Muscle of back (tissue), 11 donors: ENCODE measurements around the gene CCDC197. TPM values are rescaled to one million over a fixed set of nuclear protein-coding genes. Genes with fewer than 3 reads are reported as not detected.

Experiments used
- DNase-seq, 3 donors: peaks; one replicate each; pipeline versions ENCODE4 v3.0.0 to v3.0.0-alpha.2; 2013
- polyA plus RNA-seq, 10 donors: library from polyadenylated mRNA; unstranded; fragments of 120-200 nt; gene quantifications; one replicate each; pipeline ENCODE4 v1.2.1, GENCODE V29; 2013; ENCODE audit not compliant: insufficient read length in 10 of 10

Gene CCDC197
- polyA plus RNA-seq, 10 donors = not detected

DNA sequence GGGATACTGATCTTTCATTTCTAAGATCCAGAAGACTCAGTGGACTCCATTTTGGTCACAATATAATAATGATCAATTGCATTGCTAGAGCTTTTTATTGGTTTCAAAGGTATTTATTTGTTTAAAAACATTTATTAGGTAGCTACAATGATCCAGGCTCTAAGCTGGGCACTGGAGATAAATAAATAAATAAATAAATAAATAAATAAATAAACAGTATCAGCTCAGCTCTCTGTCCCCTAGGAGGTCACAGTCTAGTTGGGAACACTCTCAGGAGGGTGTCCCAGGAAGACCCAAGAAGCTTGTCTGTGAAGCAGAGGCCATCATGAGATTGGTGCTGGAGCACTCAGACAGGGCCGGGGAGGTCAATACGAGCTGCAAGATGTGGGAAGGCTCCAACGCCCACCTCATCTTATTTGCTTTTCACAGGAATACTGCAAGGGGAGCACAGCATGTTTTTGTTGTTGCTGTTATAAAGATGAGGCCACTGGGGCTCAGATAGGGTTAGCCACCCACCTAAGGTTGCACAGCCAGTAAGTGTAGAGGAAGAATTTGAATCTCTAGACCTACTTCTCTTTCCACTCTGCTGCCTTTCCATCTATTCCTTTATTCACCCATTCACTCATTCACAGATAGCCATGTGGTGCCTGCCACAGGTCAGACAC is 36.2 kb upstream of the CCDC197 start:
- no peak for DNase-seq

GRCh38 chr14:93961620-93962019 is 35.5 kb upstream of the CCDC197 start:
- DNase-seq = no peak

- no peak for DNase-seq
Measured at GRCh38 chr14:93962701-93963601, 34.1 kb upstream of the CCDC197 start.

- no peak for DNase-seq
Measured at GRCh38 chr14:93963692-93964091, 33.4 kb upstream of the CCDC197 start.

- DNase-seq = no peak
Measured at GRCh38 chr14:93964281-93964680, 32.8 kb upstream of the CCDC197 start.

- no peak for DNase-seq
Measured at GRCh38 chr14:93964820-93965286, 32.2 kb upstream of the CCDC197 start.

- DNase-seq = peak in 1 of 3 donors; percentile 81
Measured at GRCh38 chr14:93965287-93965821, 31.7 kb upstream of the CCDC197 start.

GRCh38 chr14:93965946-93966474 is 31.1 kb upstream of the CCDC197 start:
- no peak for DNase-seq

DNA sequence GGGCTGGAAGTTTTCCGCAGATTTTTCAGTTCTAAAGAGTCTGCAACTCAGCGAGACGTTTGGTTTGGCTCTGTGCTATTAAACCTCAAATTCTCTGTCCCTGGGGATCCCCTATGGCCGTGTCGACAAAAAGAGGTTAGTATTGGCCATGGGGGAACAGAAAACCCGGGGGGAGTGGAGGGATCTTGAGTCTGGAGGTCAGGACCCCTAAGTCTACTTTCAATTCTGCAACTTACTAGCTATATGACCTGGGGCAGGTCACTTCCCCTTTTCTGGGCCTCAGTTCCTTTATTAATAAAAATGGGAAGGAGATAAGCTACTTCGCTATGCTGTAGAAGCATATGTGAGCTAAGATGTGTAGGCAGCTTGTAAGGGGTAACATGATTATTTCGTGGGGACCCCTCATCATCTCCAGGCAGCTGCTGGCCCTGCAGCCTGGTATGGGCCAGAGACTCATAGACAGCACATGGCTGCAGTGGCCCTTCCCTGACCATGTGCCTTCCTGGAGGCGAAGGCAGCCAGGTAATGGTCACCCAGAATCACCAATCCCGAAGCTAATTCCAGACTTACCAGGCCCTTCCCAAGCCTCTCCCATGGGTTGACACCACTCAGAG is 29.4 kb upstream of the CCDC197 start:
- DNase-seq = no peak

DNA sequence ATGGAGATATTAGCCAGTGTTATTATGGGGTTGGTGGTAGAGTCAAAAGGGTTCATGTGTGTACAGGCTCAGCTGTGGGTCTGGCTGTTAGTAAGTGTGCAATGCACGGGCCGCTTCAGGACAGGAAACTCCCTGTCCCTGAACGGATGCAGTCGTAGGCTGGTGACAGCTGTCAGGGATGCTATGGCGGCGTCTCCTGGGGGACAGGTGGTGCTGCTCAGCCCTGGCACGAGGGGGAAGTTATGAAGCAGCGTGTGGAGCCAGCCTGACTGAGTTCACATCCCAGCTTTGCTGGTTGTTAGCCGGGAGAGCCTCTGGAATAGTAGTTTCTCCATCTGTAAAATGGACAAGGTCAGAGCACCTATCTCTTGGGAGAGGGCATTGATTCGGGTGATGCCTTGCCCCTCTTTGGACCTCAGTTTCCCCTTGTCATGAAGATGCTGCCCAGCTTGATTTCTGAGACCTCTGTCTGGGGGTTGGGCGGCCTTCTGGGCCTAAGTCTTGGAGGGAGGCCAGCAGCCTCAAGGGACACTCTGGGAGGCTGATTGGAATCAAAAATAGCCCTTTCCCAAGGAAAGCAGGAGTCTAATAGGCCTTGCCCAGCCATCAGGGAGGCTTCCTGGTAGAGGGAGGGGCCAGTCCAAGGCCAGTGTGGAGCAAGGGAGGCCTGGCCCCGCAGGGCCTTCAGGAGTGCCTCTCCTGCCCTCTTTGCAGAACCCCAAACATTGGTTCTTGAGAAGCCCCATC is 27.8 kb upstream of the CCDC197 start:
- no peak for DNase-seq

DNA sequence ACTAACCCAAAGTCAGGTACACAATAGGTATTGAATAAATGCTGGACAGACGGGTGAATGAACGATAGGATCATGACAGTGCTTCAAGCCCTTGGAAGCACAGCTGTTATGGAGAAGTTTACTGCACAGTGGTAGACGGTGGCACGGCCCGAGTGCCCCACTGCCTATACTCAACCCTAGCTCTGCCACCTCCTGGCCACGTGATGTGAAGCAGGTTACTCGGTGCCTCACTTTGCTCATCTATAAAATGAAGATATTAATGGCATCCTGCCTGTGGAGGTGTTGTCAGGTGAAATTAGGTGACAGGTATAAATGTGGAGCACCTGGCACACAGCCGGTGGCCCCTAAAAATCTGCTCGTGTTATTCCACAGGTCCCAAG is 26.5 kb upstream of the CCDC197 start:
- DNase-seq = no peak

DNA sequence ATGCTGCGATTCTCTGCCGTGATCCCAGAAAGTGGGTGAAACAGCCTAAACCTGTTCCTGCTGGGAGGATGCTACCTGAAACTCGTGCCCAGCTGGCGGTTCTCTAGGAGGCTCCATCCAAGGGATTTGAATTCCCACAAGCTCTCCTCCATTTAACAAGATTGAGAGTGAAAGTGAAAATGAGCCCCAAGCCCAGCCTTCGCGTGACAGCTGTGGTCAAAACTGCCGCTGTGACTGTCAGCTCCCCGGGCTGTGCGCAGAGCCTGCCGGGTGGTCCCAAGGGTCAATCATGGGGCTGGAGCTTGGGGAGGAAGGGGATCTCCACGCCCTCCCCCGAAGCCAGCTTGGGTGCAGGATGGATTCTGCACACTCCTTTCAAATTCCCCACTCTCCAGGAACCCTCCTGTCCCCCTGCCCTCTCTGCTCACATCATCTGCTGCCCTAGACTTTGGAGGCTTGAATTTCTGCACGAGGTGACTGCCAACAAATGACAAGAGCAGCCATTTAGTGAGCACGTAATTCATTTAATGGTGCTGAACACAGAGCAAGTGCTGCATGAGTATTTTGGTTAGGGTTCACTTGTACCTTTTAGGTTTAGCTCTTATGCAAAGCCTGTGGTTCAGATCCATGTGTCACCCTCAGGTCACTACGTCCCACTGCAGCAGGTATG is 26.0 kb upstream of the CCDC197 start:
- DNase-seq = peak in 1 of 3 donors; percentile 61

- DNase-seq = no peak
Measured at GRCh38 chr14:93971635-93972027, 25.5 kb upstream of the CCDC197 start.

DNA sequence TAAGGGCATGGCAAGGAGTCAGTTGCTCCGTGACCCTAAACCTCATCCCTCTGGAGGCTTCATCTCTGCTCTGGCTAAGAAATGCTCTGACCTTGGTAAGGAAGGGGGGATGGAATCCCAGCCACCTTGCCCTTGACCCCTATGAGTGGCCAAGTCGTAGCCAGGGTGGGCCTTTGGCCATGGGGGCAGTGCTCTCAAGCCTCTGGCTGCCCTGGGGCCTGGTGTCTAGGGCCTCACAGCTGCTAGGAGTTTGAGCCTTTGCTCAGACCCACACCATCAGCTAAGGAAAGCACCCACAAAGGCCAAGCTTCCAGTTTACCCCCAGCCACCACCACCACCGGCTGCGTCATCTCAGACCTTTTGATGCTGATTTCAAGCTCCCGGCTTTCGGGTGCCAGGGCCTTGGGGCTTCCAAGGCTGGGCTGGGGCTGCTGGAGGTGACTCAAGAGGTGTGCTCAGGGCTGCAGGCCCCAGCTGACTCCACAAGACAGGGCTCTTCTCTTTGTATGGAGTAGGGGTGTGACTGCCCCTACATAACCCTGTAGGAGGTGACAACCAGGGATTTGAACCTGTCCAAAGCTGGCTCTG is 24.4 kb upstream of the CCDC197 start:
- DNase-seq = no peak

DNA sequence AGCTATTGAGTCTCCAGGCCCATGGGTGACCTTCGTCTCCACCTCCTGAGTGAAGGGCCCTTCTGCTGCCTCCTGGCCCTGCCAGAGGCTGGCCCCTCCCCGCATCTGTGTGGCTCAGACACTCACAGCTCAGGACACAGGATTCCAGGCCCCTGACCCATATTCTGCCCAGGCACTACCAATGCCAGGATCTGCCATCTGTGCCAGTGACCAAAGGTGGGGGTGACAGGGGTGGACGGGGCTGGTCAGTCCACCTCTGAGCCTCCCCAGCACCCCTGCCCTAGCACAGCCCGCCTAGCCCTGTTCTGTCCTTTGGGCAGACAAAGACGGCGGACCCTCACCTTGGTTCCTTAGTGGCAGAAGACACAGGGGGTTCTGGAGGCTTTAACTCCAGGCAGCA is 23.5 kb upstream of the CCDC197 start:
- DNase-seq = no peak

DNA sequence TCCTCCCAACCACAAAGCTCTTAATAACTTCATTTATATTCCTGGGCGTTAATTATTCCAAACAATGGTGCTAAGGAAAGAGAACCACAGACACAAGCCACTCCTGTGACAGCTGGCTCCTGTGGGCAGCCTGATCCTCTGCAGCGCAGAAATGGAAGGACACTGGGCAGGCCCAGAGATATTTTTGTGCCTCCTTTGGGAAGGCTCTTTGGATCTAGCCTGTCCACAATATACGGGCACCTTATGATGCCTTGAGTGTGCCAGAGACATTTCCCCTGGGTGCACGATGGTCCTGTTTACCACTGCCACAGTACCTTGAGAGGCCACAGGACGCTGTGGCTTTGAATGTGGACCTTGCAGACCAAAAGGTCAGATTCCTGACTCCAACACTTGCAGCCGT is 22.8 kb upstream of the CCDC197 start:
- no peak for DNase-seq

GRCh38 chr14:93974833-93975232 is 22.3 kb upstream of the CCDC197 start:
- DNase-seq = peak in 2 of 3 donors; percentile 56 to 57

DNA sequence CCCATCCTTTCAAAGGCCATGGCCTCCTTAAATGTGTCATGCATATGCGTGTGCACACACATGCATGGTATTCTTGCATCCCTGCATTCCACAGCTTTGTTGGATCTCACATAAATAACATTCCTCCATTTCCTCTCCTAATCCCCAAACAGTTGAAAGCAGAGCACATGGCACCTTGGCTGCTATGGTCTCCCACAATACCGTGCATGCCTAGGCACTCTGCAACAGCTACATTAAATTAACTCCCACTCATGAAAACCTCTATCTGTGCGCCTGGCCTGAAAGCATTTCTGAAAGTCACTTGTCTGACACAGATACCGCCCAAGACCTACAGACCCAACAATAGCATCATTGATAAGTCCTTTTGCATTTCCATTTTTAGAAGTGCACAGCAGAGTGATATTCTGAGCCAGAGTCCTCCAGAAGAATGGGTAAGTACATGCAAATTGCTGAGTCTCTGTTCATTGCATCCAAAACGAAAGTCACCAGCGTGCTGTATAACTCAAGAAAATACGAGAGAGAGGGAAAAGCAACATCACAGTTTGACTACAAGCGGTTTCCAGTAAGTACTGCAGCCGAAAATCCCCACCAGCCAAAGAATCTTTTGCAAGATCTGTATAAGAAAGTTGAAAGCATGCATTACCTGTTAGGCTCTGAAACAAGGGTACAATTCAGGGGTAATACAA is 21.2 kb upstream of the CCDC197 start:
- DNase-seq = no peak

DNA sequence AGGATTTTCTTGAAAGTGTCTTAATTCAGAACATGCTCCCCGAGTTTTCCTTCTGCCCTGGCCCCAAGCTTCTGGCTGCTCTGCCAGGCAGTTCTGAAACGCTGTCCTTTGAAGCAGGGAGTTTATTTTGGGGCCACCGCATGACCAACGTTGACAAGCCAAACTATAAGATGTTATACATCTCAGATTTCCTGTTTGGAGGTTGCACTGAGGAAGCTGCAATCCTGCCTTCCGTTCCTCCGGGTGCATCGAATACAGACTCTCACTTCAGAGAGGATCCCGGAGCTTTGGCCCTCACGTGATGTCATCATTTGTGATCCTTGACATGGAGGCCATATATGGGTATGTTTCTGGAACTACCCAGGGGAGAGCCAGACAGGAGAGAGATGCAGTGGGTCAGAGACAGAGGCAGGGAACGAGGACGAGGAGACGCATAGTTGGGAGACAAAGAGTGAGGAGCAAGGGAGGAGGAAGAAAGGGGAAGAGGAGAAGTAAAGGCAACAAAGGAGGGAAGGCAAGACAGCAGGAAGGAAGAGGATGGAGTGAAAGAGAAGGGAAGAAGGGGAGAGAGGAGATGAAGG is 20.5 kb upstream of the CCDC197 start, which contains the start of gene ASB2:
Gene ASB2, minus strand, starts transcription at position 94 of the 581 bp plus-strand sequence. CDS start 12,031 bp downstream, outside the sequence.
- DNase-seq = no peak
